PFSK-1 (cell line): Measurements from ENCODE around the gene TNFRSF11A.

ENCODE experiments used
- POLR2AphosphoS5 ChIP-seq: IDR thresholded peaks from 2 replicates; pipeline ENCODE4 v1.6.1; 2012; ENCODE audit warnings: low read depth, mild to moderate bottlenecking, control low read depth, low read length, moderate library complexity
- SIN3A ChIP-seq: IDR thresholded peaks from 2 replicates; pipeline ENCODE4 v1.6.1; 2012; ENCODE audit warnings: mild to moderate bottlenecking, low read length, moderate library complexity, borderline replicate concordance; ENCODE audit not compliant: insufficient read depth

GRCh38 chr18:62435435-62436031, 110.4 kb downstream of the TNFRSF11A start:
- TF ChIP-seq POLR2AphosphoS5 (no peak), SIN3A (no peak)
